A673 (cell line): Measurements from ENCODE around the gene COL3A1. TPM values are rescaled to one million over a fixed set of nuclear protein-coding genes. Genes with fewer than 3 reads are reported as not detected.

Source experiments
- BruUV-seq: library from RNA; stranded (reverse); fragments of 400-500 nt; replicated peaks from 2 replicates; lab custom pipeline; 2021; lab: Mats Ljungman, UMichigan
- CTCF ChIA-PET: fragments of 300-600 bp; sonication (Branson Sonifier 250); formaldehyde crosslinking; loops from one replicate; lab custom pipeline; 2022; ENCODE audit warnings: antibody characterized with exemption; lab: Charles Lee
- POLR2A ChIA-PET: fragments of 300-600 bp; sonication (Branson Sonifier 250); formaldehyde crosslinking; loops from one replicate; lab custom pipeline; 2022; ENCODE audit warnings: antibody characterized with exemption; ENCODE audit not compliant: low non-redundant PET; lab: Charles Lee
- DNase-seq: peaks from one replicate; pipeline ENCODE4 v3.0.0-alpha.2; 2015; ENCODE audit warnings: low spot score
- H3K27ac ChIP-seq: fragments of 200-600 bp; sonication (generic); 2 replicates; pipeline ENCODE4 v1.5.1; 2016; ENCODE audit warnings: mixed run types, low read depth, mild to moderate bottlenecking, mixed read lengths, antibody characterized with exemption, low read length; ENCODE audit not compliant: poor library complexity, severe bottlenecking
- H3K27me3 ChIP-seq: fragments of 200-600 bp; sonication (generic); replicated peaks from 2 replicates; pipeline ENCODE4 v1.6.1; 2017; ENCODE audit warnings: mixed run types, low read depth, mild to moderate bottlenecking, mixed read lengths, antibody characterized with exemption, low read length; ENCODE audit not compliant: insufficient read depth, poor library complexity
- H3K36me3 ChIP-seq: fragments of 200-600 bp; sonication (generic); 2 replicates; pipeline ENCODE4 v1.6.1; 2016; ENCODE audit warnings: mixed run types, mild to moderate bottlenecking, mixed read lengths, antibody characterized with exemption, low read length; ENCODE audit not compliant: insufficient read depth, poor library complexity, severe bottlenecking
- H3K4me1 ChIP-seq: fragments of 200-600 bp; sonication (generic); 2 replicates; pipeline ENCODE4 v1.6.1; 2017; ENCODE audit warnings: mixed run types, mild to moderate bottlenecking, mixed read lengths, antibody characterized with exemption, low read length; ENCODE audit not compliant: insufficient read depth, poor library complexity, severe bottlenecking
- H3K4me3 ChIP-seq: fragments of 200-600 bp; sonication (generic); 2 replicates; pipeline ENCODE4 v1.5.1; 2016; ENCODE audit warnings: low read depth, mixed run types, mild to moderate bottlenecking, mixed read lengths, low read length; ENCODE audit not compliant: poor library complexity, severe bottlenecking
- H3K9me3 ChIP-seq: fragments of 200-600 bp; sonication (generic); 2 replicates; pipeline ENCODE4 v1.6.1; 2016; ENCODE audit warnings: mixed run types, low read depth, mild to moderate bottlenecking, mixed read lengths, antibody characterized with exemption, low read length; ENCODE audit not compliant: poor library complexity, severe bottlenecking
- EZH2 ChIP-seq: fragments of 200-600 bp; sonication (generic); IDR thresholded peaks from 2 replicates; pipeline ENCODE4 v1.6.1; 2017; ENCODE audit warnings: borderline replicate concordance, low read depth, mild to moderate bottlenecking, mixed read lengths, antibody characterized with exemption, low read length; ENCODE audit not compliant: poor library complexity, severe bottlenecking
- intact Hi-C: fragments of 100-400 bp; cut with micrococcal nuclease; formaldehyde crosslinking; loops from one replicate; pipeline ENCODE4 v1.10.0; 2022; ENCODE audit not compliant: unreplicated experiment
- total RNA-seq: library from RNA; stranded (reverse); gene quantifications from 2 replicates; pipeline ENCODE4 v1.2.3, GENCODE V29; 2021
- TF ChIP-seq, protein P1 (sequence below): fragments of 300-800, 200-600 bp; sonication (generic); conservative IDR thresholded peaks from 2 replicates; pipeline ENCODE4 v1.5.1; 2017; ENCODE audit warnings: low read depth, mild to moderate bottlenecking, antibody characterized with exemption, low read length, moderate library complexity, mixed read lengths

The COL3A1 gene
- total RNA-seq, 1 experiment from 2014 or later: 12.6 TPM

GRCh38 chr2:189047171-189047888 lies 73.2 kb downstream of the COL3A1 start:
- intact Hi-C loops: no loop called here
- CTCF ChIA-PET: interaction anchor here (0.6 kb wide), 1 partner anchor 429 kb away, joined by 3 read pairs; no protein-coding TSS in a partner anchor

GRCh38 chr2:189048189-189048588 lies 74.0 kb downstream of the COL3A1 start:
- Histone ChIP-seq H3K4me1 (no peaks in the 10 kb centered on the region), H3K27me3 (no peaks in the 10 kb centered on the region), H3K36me3 (peaks cover 41% of the 10 kb centered on the region), H3K4me3 (no peak overlapping the region), H3K9me3 (no peaks in the 10 kb centered on the region), H3K27ac (no peak overlapping the region)
- POLR2A ChIA-PET: no interaction called here
- CTCF ChIA-PET: no interaction called here
- BruUV-seq: no TSS peak
- TF ChIP-seq EZH2: no peak
- TF ChIP-seq, protein P1, sequence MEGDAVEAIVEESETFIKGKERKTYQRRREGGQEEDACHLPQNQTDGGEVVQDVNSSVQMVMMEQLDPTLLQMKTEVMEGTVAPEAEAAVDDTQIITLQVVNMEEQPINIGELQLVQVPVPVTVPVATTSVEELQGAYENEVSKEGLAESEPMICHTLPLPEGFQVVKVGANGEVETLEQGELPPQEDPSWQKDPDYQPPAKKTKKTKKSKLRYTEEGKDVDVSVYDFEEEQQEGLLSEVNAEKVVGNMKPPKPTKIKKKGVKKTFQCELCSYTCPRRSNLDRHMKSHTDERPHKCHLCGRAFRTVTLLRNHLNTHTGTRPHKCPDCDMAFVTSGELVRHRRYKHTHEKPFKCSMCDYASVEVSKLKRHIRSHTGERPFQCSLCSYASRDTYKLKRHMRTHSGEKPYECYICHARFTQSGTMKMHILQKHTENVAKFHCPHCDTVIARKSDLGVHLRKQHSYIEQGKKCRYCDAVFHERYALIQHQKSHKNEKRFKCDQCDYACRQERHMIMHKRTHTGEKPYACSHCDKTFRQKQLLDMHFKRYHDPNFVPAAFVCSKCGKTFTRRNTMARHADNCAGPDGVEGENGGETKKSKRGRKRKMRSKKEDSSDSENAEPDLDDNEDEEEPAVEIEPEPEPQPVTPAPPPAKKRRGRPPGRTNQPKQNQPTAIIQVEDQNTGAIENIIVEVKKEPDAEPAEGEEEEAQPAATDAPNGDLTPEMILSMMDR: no peak
- intact Hi-C loops: no loop called here
- DNase-seq: no peak

More at GRCh38 chr2:189047171-189047888, 73.2 kb downstream of the COL3A1 start:
- no peak overlapping the region for H3K27ac ChIP-seq
- TF ChIP-seq, protein P1: no peak
- no peak for TF ChIP-seq EZH2
- POLR2A ChIA-PET: no interaction called here
- no peak overlapping the region for H3K4me3 ChIP-seq
- no peaks in the 10 kb centered on the region for H3K27me3 ChIP-seq
- H3K4me1 ChIP-seq: no peaks in the 10 kb centered on the region
- H3K9me3 ChIP-seq: no peaks in the 10 kb centered on the region
- no peak for DNase-seq
- peaks cover 45% of the 10 kb centered on the region for H3K36me3 ChIP-seq
- BruUV-seq: no TSS peak

DNA sequence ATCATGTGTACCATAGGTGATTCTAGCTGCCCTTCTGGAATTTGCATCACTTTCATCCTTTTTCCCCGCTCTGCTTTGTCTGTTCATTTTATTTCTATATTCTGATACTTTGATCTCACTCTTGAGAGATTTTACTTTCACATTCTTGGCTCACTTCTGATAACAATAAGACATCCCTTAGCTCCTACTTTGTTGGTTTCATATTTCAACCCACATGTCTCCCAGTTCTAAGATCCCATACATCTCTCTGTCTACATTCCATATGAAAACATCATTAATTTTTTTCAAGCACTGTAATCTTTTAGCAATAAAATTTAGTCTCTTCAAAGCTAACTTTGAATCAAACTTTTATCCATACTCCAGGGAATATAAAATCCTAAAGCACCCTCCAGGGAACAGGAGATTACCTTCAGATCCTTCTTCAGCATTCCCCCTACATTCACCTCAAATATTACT lies 75.6 kb downstream of the COL3A1 start:
- BruUV-seq: no TSS peak
- TF ChIP-seq, protein P1: no peak
- no peak for TF ChIP-seq EZH2
- Histone ChIP-seq H3K4me3 (no peak overlapping the region), H3K4me1 (no peaks in the 10 kb centered on the region), H3K9me3 (no peaks in the 10 kb centered on the region), H3K36me3 (peaks cover 41% of the 10 kb centered on the region), H3K27me3 (no peaks in the 10 kb centered on the region), H3K27ac (no peak overlapping the region)
- ChIA-PET CTCF (no interaction called here), POLR2A (no interaction called here)
- no peak for DNase-seq
- intact Hi-C loops: no loop called here
